ENCODE measurements around the gene PANK3. TPM values are rescaled to one million over a fixed set of nuclear protein-coding genes. Genes with fewer than 3 reads are reported as not detected.

Gene PANK3
- total RNA-seq, 4 donors from 2014 or later = 30.6 to 43.0 (median 35.3) TPM

DNA sequence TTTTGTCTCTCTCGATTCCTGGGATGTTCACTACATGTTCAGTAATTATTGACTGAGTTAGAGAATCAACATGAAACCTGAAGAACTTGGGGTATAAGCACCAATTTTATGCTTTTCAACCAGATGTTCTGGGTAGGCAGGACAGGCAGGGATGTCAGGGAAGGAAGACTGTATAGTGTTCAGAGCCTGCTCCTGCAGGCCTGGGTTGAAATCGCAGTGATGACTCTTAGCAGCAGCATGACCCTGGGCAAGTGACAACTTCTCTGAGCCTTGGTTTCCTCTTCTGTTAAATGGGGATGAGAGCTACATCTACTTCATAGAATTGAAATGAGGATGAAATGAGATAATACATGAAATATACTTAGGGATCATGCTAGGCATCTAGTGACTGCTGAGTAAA, 29.7 kb upstream of the PANK3 start:
- no peaks in the 10 kb centered on the region for H3K4me1 ChIP-seq
- H3K27me3 ChIP-seq = no peaks in the 10 kb centered on the region
- 90 to 100% methylated on average over 1 to 2 of the region's 2 CpGs for WGBS, 2 donors (ENCODE audit: low coverage in 1 of 2)
- H3K27ac ChIP-seq = no peak overlapping the region
- ATAC-seq = no peak
- no peaks in the 10 kb centered on the region for H3K36me3 ChIP-seq
- no peak for TF ChIP-seq EP300 (IDR thresholded peaks at IDR 0.05)
- H3K9me3 ChIP-seq = no peaks in the 10 kb centered on the region
- no peak overlapping the region for H3K4me3 ChIP-seq

DNA sequence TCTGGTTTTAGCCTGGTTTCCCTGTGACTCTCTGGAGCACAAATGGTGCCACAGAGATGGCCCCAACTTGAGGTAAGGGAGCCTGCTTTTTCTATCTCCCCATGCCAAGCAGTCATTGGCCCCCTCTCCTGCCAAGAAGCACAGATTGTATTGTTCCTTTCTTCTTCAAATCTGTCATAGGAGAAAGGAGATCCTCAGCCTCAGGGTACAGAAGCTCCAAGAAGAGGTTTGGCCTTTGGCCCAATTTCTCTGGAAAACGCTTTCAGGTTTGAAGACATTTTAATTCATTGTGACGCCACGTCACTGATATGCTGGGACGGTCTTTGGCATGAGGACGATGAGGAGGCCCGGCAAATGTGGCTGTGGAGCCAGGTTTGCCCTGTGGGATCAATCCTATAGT, 29.2 kb upstream of the PANK3 start:
- H3K36me3 ChIP-seq = no peaks in the 10 kb centered on the region
- no peak for ATAC-seq
- H3K4me3 ChIP-seq = no peak overlapping the region
- TF ChIP-seq, protein P1, sequence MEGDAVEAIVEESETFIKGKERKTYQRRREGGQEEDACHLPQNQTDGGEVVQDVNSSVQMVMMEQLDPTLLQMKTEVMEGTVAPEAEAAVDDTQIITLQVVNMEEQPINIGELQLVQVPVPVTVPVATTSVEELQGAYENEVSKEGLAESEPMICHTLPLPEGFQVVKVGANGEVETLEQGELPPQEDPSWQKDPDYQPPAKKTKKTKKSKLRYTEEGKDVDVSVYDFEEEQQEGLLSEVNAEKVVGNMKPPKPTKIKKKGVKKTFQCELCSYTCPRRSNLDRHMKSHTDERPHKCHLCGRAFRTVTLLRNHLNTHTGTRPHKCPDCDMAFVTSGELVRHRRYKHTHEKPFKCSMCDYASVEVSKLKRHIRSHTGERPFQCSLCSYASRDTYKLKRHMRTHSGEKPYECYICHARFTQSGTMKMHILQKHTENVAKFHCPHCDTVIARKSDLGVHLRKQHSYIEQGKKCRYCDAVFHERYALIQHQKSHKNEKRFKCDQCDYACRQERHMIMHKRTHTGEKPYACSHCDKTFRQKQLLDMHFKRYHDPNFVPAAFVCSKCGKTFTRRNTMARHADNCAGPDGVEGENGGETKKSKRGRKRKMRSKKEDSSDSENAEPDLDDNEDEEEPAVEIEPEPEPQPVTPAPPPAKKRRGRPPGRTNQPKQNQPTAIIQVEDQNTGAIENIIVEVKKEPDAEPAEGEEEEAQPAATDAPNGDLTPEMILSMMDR (IDR thresholded peaks at IDR 0.05) = no peak
- TF ChIP-seq POLR2A (IDR thresholded peaks at IDR 0.05) (no peak), EP300 (IDR thresholded peaks at IDR 0.05) (no peak), POLR2AphosphoS5 (IDR thresholded peaks at IDR 0.05) (no peak)
- H3K9me3 ChIP-seq = no peaks in the 10 kb centered on the region
- H3K27ac ChIP-seq = no peak overlapping the region
- no peaks in the 10 kb centered on the region for H3K4me1 ChIP-seq
- H3K27me3 ChIP-seq = no peaks in the 10 kb centered on the region
- 30% methylated on average over 1 of the region's 6 CpGs; no CpG with 5 or more reads in 1 of the 2 donors for WGBS, 2 donors (ENCODE audit: low coverage in 1 of 2)

DNA sequence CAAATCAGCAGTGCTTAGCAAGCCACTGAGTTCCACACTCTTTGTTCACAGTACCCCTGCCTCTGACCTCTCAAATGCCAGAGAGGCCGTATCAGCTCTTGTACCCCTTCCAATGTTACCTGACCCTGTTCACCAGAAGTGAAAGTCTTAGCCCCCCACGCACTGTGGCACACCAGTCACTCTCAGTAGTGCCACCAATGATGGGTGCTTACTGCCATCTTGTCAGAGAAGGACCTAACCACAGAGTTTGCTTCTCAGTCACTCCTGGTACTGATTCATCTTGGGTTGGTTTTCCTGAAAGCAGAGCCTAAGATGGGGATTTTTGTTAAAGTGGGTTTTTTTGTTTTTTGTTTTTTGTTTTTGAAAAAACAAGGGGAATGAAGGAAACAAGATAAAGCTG, 28.8 kb upstream of the PANK3 start:
- no peaks in the 10 kb centered on the region for H3K36me3 ChIP-seq
- no peak overlapping the region for H3K27ac ChIP-seq
- no peaks in the 10 kb centered on the region for H3K27me3 ChIP-seq
- TF ChIP-seq POLR2A (IDR thresholded peaks at IDR 0.05) (no peak), EP300 (IDR thresholded peaks at IDR 0.05) (no peak), POLR2AphosphoS5 (IDR thresholded peaks at IDR 0.05) (no peak)
- TF ChIP-seq, protein P1 (IDR thresholded peaks at IDR 0.05) = no peak
- WGBS, 2 donors (ENCODE audit: low coverage in 1 of 2) = 100% methylated on average over 1 of the region's 2 CpGs; no CpG with 5 or more reads in 1 of the 2 donors
- no peak overlapping the region for H3K4me3 ChIP-seq
- no peaks in the 10 kb centered on the region for H3K4me1 ChIP-seq
- no peak for ATAC-seq
- no peaks in the 10 kb centered on the region for H3K9me3 ChIP-seq

DNA sequence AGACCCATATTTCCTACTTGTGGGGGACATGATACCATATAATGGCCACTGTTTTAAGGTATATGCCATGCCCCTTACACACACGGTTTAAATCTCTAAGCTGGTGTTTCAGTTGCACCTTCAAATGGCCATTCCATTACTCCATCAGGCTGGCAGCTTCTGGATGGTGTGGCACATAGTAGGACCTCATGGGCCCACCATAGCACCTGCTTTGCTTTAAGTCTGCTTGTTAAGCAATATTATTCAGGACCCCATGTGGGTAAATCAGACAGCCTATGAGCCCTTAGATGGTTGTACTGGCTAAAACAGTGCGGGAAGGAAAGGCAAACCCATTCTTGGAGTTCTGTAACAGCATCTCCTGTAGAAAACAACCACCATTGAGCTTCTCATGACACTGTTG, 27.4 kb upstream of the PANK3 start:
- H3K27me3 ChIP-seq = no peaks in the 10 kb centered on the region
- ATAC-seq = no peak
- WGBS, 2 donors (ENCODE audit: low coverage in 1 of 2) = 100% methylated on average over 1 of the region's 2 CpGs; no CpG with 5 or more reads in 1 of the 2 donors

DNA sequence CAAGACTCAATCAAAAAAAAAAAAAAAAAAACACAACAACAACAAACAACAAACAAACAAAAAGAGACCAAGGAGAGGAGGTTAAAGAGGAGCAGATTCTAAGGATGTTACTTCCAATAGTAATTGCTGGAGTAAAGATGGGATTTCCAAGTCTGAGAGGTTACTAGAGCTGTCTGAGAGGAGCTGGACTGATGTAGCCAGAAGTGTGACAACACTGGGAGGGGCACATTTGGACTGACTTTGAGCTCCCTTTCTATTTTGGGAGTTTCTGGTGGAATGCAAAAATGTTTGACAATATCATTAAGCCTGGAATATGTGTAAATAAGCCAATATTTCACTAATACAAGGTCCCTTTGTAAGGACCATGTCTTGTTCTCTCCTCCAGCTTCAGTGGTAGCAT, 25.3 kb upstream of the PANK3 start:
- no peaks in the 10 kb centered on the region for H3K4me1 ChIP-seq
- no peak overlapping the region for H3K27ac ChIP-seq
- H3K4me3 ChIP-seq = no peak overlapping the region
- no peaks in the 10 kb centered on the region for H3K9me3 ChIP-seq
- no peaks in the 10 kb centered on the region for H3K36me3 ChIP-seq
- ATAC-seq = no peak
- TF ChIP-seq, protein P1 (IDR thresholded peaks at IDR 0.05) = no peak
- TF ChIP-seq POLR2AphosphoS5 (IDR thresholded peaks at IDR 0.05) = no peak
- no peak for TF ChIP-seq EP300 (IDR thresholded peaks at IDR 0.05)
- no peak for TF ChIP-seq POLR2A (IDR thresholded peaks at IDR 0.05)
- H3K27me3 ChIP-seq = peaks cover 7% of the 10 kb centered on the region

More for the DNA sequence above, 27.4 kb upstream of the PANK3 start:
- Histone ChIP-seq H3K27ac (no peak overlapping the region), H3K9me3 (no peaks in the 10 kb centered on the region), H3K4me1 (no peaks in the 10 kb centered on the region), H3K4me3 (no peak overlapping the region), H3K36me3 (no peaks in the 10 kb centered on the region)
- TF ChIP-seq EP300 (IDR thresholded peaks at IDR 0.05) = no peak
- no peak for TF ChIP-seq POLR2A (IDR thresholded peaks at IDR 0.05)
- no peak for TF ChIP-seq POLR2AphosphoS5 (IDR thresholded peaks at IDR 0.05)
- TF ChIP-seq, protein P1 (IDR thresholded peaks at IDR 0.05) = no peak

All from gastroesophageal sphincter (tissue), 4 donors.